PFSK-1 (cell line): Measurements from ENCODE around the gene RNH1.

Experiments used
- POLR2AphosphoS5 ChIP-seq: IDR thresholded peaks from 2 replicates; pipeline ENCODE4 v1.6.1; 2012; ENCODE audit warnings: low read depth, mild to moderate bottlenecking, control low read depth, low read length, moderate library complexity
- REST ChIP-seq, 2 experiments: IDR thresholded peaks; 2 replicates each; pipeline versions ENCODE4 v1.6.1 to v1.8.0; 2011 to 2012; ENCODE audit warnings: low read depth in 2 of 2, low read length in 2 of 2, control low read depth in 1 of 2, inconsistent platforms in 1 of 2, mild to moderate bottlenecking in 1 of 2, moderate library complexity in 1 of 2; ENCODE audit not compliant: insufficient read depth in 1 of 2
- SIN3A ChIP-seq: IDR thresholded peaks from 2 replicates; pipeline ENCODE4 v1.6.1; 2012; ENCODE audit warnings: mild to moderate bottlenecking, low read length, moderate library complexity, borderline replicate concordance; ENCODE audit not compliant: insufficient read depth
- TAF1 ChIP-seq: IDR thresholded peaks from 2 replicates; pipeline ENCODE4 v1.6.1; 2012; ENCODE audit warnings: low read length, control low read depth, borderline replicate concordance; ENCODE audit not compliant: insufficient read depth

GRCh38 chr11:472272-472671 lies 34.8 kb downstream of the RNH1 start:
- TF ChIP-seq POLR2AphosphoS5 (no peak), REST (IDR thresholded peaks at IDR 0.05; ENCODE audit: insufficient read depth in 1 of 2, low read depth in 2 of 2, low read length in 2 of 2) (no peak), SIN3A (no peak), TAF1 (no peak)
